ENCODE measurements around the gene CTSC. TPM values are rescaled to one million over a fixed set of nuclear protein-coding genes. Genes with fewer than 3 reads are reported as not detected.

CTSC gene
- total and polyA plus RNA-seq, 9 of the 15 experiments (the other 6 are each of a cell fraction or from before 2014, with no cell fraction given), result 113 to 403 (median 187) TPM

DNA sequence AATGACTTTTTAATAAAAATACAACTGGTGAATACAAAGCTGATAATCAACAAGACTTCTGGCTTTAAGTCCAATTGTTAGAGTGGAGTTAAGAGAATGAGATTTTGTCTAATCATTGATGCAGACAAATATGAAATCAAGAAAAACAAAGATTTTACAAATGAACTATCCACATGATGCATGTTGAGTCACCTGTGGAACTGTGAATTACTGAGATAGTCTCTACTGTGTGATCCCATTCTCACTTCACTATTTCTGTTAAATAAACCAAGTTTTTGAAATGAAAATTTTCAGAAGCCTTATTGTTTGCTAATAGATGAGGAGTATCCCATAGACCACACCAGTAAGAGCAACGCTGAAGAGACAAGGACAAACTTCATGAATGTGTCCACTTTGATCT, 8.4 kb upstream of the CTSC start:
- intact Hi-C loops (cut with micrococcal nuclease) (no loop called here), in situ Hi-C loops (cut with MboI) (no loop called here)
- H3K79me2 ChIP-seq (ENCODE audit: control insufficient read depth, insufficient read depth, low read length), result no peaks in the 10 kb centered on the region
- no peak overlapping the region for H2AFZ ChIP-seq (ENCODE audit: low read depth, low read length)
- H3K36me3 ChIP-seq (ENCODE audit: control insufficient read depth, insufficient read depth, low read length), result peaks cover 4% of the 10 kb centered on the region; the same call in 2 of the 3 replicates
- no peak overlapping the region for H3K4me2 ChIP-seq (ENCODE audit: insufficient read depth, low read length)
- H3K27me3 ChIP-seq (ENCODE audit: control insufficient read depth in 2 of 2, insufficient read depth in 2 of 2, low read length in 2 of 2), result no peaks in the 10 kb centered on the region
- ATAC-seq (no peak), DNase-seq (ENCODE audit: extremely low read depth in 1 of 4, low spot score in 3 of 4) (no peak), FAIRE-seq (no peak)
- H4K20me1 ChIP-seq (replicated peaks; ENCODE audit: control insufficient read depth, insufficient read depth, low read length), result no peaks in the 10 kb centered on the region
- peaks cover 0 to 5% of the 10 kb centered on the region in 2 experiments; a peak in 2 of 5 replicates for H3K4me1 ChIP-seq (replicated peaks in 1 of 2; ENCODE audit: control insufficient read depth in 2 of 2, insufficient read depth in 2 of 2, low read length in 2 of 2)
- H3K9ac ChIP-seq (ENCODE audit: insufficient read depth in 1 of 2, low read depth in 2 of 2, low read length in 2 of 2), result no peak overlapping the region
- no peak overlapping the region for H3K4me3 ChIP-seq
- no peaks in the 10 kb centered on the region for H3K9me1 ChIP-seq (ENCODE audit: control insufficient read depth, insufficient read depth, low read length)
- 75% methylated on average over 1 of the region's 1 CpG for WGBS (ENCODE audit: insufficient coverage, low coverage, missing lambda C conversion rate)
- no peak overlapping the region for H3K27ac ChIP-seq (ENCODE audit: extremely low read depth, low read depth, low read length)
- POLR2A ChIA-PET, result interaction anchor here (1.5 kb wide), 1 partner anchor 16 kb away, joined by 3 read pairs; no protein-coding TSS in a partner anchor
- TF ChIP-seq, protein P1, sequence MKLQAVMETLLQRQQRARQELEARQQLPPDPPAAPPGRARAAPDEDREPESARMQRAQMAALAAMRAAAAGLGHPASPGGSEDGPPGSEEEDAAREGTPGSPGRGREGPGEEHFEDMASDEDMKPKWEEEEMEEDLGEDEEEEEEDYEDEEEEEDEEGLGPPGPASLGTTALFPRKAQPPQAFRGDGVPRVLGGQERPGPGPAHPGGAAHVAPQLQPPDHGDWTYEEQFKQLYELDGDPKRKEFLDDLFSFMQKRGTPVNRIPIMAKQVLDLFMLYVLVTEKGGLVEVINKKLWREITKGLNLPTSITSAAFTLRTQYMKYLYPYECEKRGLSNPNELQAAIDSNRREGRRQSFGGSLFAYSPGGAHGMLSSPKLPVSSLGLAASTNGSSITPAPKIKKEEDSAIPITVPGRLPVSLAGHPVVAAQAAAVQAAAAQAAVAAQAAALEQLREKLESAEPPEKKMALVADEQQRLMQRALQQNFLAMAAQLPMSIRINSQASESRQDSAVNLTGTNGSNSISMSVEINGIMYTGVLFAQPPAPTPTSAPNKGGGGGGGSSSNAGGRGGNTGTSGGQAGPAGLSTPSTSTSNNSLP (IDR thresholded peaks at IDR 0.05; ENCODE audit: borderline replicate concordance, low read depth, low read length), result no peak
- TF ChIP-seq HDGF (IDR thresholded peaks at IDR 0.05) (no peak), FOXK1 (CRISPR knock-in tag; IDR thresholded peaks at IDR 0.05; ENCODE audit: borderline replicate concordance) (no peak), ZNF282 (CRISPR knock-in tag; IDR thresholded peaks at IDR 0.05) (no peak), ZNF311 (CRISPR knock-in tag; IDR thresholded peaks at IDR 0.05) (no peak), ZNF408 (CRISPR knock-in tag; IDR thresholded peaks at IDR 0.05; ENCODE audit: low read depth) (no peak), SNIP1 (IDR thresholded peaks at IDR 0.05; ENCODE audit: low read depth) (no peak), SMARCB1 (IDR thresholded peaks at IDR 0.05; ENCODE audit: insufficient read length, low read depth) (no peak), ZNF780A (CRISPR knock-in tag; IDR thresholded peaks at IDR 0.05) (no peak), RBM14 (IDR thresholded peaks at IDR 0.05; ENCODE audit: borderline replicate concordance, insufficient read depth, low read depth, low read length) (no peak), STAG1 (CRISPR knock-in tag; IDR thresholded peaks at IDR 0.05; ENCODE audit: borderline replicate concordance) (no peak), HMGN3 (IDR thresholded peaks at IDR 0.05; ENCODE audit: borderline replicate concordance, extremely low read depth, insufficient read length, low read depth, low read length) (no peak), SIN3A (IDR thresholded peaks at IDR 0.05; ENCODE audit: borderline replicate concordance in 2 of 2, control insufficient read depth in 1 of 2, low read depth in 2 of 2, low read length in 2 of 2) (no peak)
- TF ChIP-seq, protein P2, sequence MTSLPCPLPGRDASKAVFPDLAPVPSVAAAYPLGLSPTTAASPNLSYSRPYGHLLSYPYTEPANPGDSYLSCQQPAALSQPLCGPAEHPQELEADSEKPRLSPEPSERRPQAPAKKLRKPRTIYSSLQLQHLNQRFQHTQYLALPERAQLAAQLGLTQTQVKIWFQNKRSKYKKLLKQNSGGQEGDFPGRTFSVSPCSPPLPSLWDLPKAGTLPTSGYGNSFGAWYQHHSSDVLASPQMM (CRISPR knock-in tag; IDR thresholded peaks at IDR 0.05), result no peak
- TF ChIP-seq, protein P3, sequence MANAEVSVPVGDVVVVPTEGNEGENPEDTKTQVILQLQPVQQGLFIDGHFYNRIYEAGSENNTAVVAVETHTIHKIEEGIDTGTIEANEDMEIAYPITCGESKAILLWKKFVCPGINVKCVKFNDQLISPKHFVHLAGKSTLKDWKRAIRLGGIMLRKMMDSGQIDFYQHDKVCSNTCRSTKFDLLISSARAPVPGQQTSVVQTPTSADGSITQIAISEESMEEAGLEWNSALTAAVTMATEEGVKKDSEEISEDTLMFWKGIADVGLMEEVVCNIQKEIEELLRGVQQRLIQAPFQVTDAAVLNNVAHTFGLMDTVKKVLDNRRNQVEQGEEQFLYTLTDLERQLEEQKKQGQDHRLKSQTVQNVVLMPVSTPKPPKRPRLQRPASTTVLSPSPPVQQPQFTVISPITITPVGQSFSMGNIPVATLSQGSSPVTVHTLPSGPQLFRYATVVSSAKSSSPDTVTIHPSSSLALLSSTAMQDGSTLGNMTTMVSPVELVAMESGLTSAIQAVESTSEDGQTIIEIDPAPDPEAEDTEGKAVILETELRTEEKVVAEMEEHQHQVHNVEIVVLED (CRISPR knock-in tag; IDR thresholded peaks at IDR 0.05), result no peak
- no TSS peak for BruUV-seq (replicated peaks)
- CTCF ChIA-PET (ENCODE audit: low intra/inter-chr PET ratio), result no interaction called here
- no peaks in the 10 kb centered on the region for H3K9me3 ChIP-seq (replicated peaks; ENCODE audit: control insufficient read depth, insufficient read depth, low read depth, low read length)

Measured in K562 (cell line).